Measurements from ENCODE around the gene IL2RA. TPM values are rescaled to one million over a fixed set of nuclear protein-coding genes. Genes with fewer than 3 reads are reported as not detected.
"Not testable (repeated sequence)": the region's sequence is repeated elsewhere in the genome, so short reads cannot be mapped to it uniquely, and the experiment has no call there.

The IL2RA gene
- polyA plus RNA-seq, 1 experiment, result not detected

DNA sequence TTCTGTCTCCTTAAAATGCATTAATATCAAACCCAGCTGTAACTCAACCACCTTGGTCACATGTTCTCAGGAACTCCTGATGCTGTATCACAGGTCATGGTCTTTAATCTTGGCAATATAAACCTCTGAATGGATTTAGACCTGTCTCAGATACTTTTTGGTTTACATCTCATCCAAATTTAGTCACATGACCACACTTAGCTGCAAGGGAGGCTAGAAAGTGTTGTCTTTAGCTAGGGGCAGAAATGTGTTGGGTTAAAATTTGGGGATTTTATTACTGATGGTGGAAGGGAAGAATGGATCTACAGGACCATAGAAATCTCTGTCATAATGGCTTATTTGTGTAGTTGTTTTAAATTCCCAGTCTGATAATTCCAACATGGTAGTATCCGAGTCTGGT is 55.2 kb downstream of the IL2RA start:
- TF ChIP-seq, protein P1, sequence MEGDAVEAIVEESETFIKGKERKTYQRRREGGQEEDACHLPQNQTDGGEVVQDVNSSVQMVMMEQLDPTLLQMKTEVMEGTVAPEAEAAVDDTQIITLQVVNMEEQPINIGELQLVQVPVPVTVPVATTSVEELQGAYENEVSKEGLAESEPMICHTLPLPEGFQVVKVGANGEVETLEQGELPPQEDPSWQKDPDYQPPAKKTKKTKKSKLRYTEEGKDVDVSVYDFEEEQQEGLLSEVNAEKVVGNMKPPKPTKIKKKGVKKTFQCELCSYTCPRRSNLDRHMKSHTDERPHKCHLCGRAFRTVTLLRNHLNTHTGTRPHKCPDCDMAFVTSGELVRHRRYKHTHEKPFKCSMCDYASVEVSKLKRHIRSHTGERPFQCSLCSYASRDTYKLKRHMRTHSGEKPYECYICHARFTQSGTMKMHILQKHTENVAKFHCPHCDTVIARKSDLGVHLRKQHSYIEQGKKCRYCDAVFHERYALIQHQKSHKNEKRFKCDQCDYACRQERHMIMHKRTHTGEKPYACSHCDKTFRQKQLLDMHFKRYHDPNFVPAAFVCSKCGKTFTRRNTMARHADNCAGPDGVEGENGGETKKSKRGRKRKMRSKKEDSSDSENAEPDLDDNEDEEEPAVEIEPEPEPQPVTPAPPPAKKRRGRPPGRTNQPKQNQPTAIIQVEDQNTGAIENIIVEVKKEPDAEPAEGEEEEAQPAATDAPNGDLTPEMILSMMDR (IDR thresholded peaks at IDR 0.05; ENCODE audit: insufficient read depth, low read depth, low read length), result no peak
- H3K4me3 ChIP-seq (ENCODE audit: low read depth, low read length), result no peak overlapping the region
- no peaks in the 10 kb centered on the region for H3K36me3 ChIP-seq (ENCODE audit: control insufficient read depth, insufficient read depth, low read length)
- CTCF ChIA-PET, result interaction anchor here (0.6 kb wide), 1 partner anchor 623 kb away, joined by 3 read pairs; no protein-coding TSS in a partner anchor
- POLR2A ChIA-PET, result no interaction called here
- DNase-seq (ENCODE audit: low read depth), result no peak
- H3K27me3 ChIP-seq (ENCODE audit: control insufficient read depth, insufficient read depth, low read length), result peaks cover 4% of the 10 kb centered on the region

DNA sequence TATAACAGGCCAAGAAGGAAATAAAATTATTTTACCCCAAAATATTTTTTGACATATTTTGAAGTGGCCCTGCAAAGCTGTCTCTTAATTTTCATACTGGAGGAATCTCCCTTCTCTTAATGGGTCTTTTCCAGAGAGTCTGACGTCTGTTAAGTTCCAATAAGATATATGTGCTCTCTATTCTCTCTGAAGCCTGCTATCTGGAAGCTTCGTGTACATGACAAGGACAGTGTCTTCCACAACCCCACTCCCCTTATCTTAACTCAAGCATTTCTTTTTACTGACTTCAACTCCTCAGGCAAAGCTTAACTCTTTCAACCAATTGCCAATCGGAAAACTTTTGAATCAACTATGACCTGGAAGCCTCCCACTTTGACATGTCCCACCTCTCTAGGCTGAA is 55.6 kb downstream of the IL2RA start:
- CTCF ChIA-PET, result interaction anchor here (0.6 kb wide), 1 partner anchor 623 kb away, joined by 3 read pairs; no protein-coding TSS in a partner anchor
- Histone ChIP-seq H3K27me3 (ENCODE audit: control insufficient read depth, insufficient read depth, low read length) (peaks cover 4% of the 10 kb centered on the region), H3K36me3 (ENCODE audit: control insufficient read depth, insufficient read depth, low read length) (no peaks in the 10 kb centered on the region), H3K4me3 (ENCODE audit: low read depth, low read length) (no peak overlapping the region)
- TF ChIP-seq, protein P1 (IDR thresholded peaks at IDR 0.05; ENCODE audit: insufficient read depth, low read depth, low read length), result no peak
- DNase-seq (ENCODE audit: low read depth), result no peak
- POLR2A ChIA-PET, result no interaction called here

DNA sequence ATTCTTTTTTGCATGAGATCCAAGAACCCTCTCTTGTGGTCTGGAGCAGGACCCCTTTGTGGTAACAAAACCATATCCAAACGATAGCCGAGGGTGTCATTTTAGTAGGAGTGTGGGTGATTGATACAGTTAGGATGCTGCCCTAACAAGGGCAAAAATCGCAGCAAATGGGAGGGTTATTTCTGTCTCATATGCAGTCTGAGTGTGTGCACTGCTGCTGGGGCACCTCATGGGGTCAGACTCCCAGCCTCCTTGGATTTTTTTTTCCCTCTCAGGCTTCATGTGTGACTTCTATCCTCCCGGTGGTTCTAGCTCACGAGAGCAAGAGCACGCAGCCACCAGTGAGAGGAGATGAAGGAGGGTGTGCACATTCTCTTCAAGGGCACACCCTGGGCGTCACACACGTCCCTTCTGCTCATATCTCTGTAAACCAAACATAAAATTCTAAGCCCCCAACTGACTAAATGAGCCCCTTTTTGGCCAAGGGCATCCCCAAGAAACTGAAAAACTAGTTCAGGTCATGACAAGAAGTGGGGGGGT is 56.2 kb downstream of the IL2RA start:
- TF ChIP-seq, protein P1 (IDR thresholded peaks at IDR 0.05; ENCODE audit: insufficient read depth, low read depth, low read length), result no peak
- Histone ChIP-seq H3K4me3 (ENCODE audit: low read depth, low read length) (no peak overlapping the region), H3K27me3 (ENCODE audit: control insufficient read depth, insufficient read depth, low read length) (peaks cover 7% of the 10 kb centered on the region), H3K36me3 (ENCODE audit: control insufficient read depth, insufficient read depth, low read length) (no peaks in the 10 kb centered on the region)
- ChIA-PET CTCF (no interaction called here), POLR2A (no interaction called here)
- no peak for DNase-seq (ENCODE audit: low read depth)

DNA sequence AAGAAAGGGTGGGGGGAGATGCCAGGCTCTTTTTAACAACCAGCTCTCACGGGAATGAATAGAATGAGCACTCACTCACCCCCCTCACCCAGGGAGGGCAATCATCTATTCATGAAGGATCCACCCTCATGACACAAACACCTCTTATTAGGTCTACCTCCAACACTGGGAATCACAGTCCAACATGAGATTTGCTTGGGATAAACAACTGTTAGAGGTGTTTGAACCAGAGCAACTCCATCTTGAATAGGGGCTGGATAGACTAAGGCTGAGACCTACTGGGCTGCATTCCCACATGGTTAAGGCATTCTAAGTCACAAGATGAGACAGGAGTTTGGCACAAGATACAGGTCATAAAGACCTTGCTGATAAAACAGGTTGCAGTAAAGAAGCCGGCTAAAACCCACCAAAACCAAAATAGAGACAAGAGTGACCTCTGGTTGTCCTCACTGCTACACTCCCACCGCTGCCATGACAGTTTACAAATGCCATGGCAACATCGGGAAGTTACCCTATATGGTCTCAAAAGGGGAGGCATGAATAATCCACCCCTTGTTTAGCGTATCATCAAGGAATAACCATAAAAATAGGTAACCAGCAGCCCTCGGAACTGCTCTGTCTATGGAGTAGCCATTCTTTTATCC is 56.9 kb downstream of the IL2RA start:
- H3K4me3 ChIP-seq (ENCODE audit: low read depth, low read length); CTCF ChIA-PET; H3K36me3 ChIP-seq (ENCODE audit: control insufficient read depth, insufficient read depth, low read length); POLR2A ChIA-PET; DNase-seq (ENCODE audit: low read depth); H3K27me3 ChIP-seq (ENCODE audit: control insufficient read depth, insufficient read depth, low read length): not testable (repeated sequence)

DNA sequence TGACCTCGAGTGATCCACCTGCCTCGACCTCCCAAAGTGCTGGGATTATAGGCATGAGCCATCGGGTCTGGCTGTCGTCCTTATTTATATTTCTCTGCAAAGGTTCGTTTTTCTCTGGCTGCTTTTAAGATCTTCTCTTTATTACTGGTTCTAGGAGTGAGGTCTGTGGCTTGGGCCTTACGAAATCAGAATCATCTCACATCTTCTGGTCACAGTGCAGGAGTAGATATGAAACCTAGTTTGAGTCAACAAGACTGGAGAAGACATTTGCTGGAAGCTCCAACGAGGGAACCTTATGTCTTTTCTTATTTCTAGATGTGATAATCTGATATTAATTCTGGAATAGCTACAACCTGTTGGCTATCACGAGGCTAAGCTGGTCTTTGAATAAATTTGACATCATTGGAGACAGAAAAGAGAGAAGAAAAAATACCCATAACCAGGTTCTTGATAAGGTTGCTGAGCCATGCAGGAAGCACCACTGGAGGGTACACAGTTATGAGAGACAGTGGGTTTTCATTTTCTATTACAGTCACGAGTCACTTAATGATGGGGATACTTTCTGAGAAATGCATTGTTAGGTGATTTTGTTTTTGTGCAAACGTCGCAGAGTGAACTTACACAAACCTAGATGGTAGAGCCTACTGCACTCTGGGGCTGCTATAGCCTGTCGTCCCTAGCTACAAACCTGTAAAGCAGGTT is 59.2 kb downstream of the IL2RA start:
- DNase-seq (ENCODE audit: low read depth), result no peak
- H3K36me3 ChIP-seq (ENCODE audit: control insufficient read depth, insufficient read depth, low read length), result no peaks in the 10 kb centered on the region
- ChIA-PET CTCF (no interaction called here), POLR2A (no interaction called here)
- TF ChIP-seq, protein P1 (IDR thresholded peaks at IDR 0.05; ENCODE audit: insufficient read depth, low read depth, low read length), result no peak
- H3K27me3 ChIP-seq (ENCODE audit: control insufficient read depth, insufficient read depth, low read length), result peaks cover 7% of the 10 kb centered on the region
- H3K4me3 ChIP-seq (ENCODE audit: low read depth, low read length), result no peak overlapping the region

Data from BJ (cell line).